NT2/D1 (cell line): ENCODE measurements around the gene TCAF1.

Experiments
- DNase-seq: peaks from one replicate; pipeline ENCODE4 v3.0.0-alpha.2; 2011; ENCODE audit warnings: low read depth, low spot score
- H3K27me3 ChIP-seq: 2 replicates; pipeline ENCODE4 v1.6.0; 2011; ENCODE audit warnings: mild to moderate bottlenecking; ENCODE audit not compliant: insufficient read length, insufficient read depth
- H3K36me3 ChIP-seq: 2 replicates; pipeline ENCODE4 v1.6.1; 2011; ENCODE audit warnings: mild to moderate bottlenecking, low read length, mixed read lengths; ENCODE audit not compliant: insufficient read depth, insufficient read length
- H3K4me1 ChIP-seq: 2 replicates; pipeline ENCODE4 v1.5.1; 2011; ENCODE audit not compliant: insufficient read depth, insufficient read length
- H3K4me3 ChIP-seq: 2 replicates; pipeline ENCODE4 v1.5.1; 2011; ENCODE audit warnings: low read depth; ENCODE audit not compliant: insufficient read length
- H3K9ac ChIP-seq: 2 replicates; pipeline ENCODE4 v1.6.0; 2011; ENCODE audit warnings: low read depth; ENCODE audit not compliant: insufficient read length
- H3K9me3 ChIP-seq: 2 replicates; pipeline ENCODE4 v1.5.1; 2011; ENCODE audit warnings: mild to moderate bottlenecking, low read length; ENCODE audit not compliant: insufficient read depth
- SUZ12 ChIP-seq: IDR thresholded peaks from 2 replicates; pipeline ENCODE4 v1.6.1; 2011; ENCODE audit not compliant: insufficient read length, insufficient read depth; ENCODE audit errors: extremely low read depth
- YY1 ChIP-seq: IDR thresholded peaks from 2 replicates; pipeline ENCODE4 v1.6.1; 2011; ENCODE audit not compliant: insufficient read length, insufficient read depth
- ZNF274 ChIP-seq: IDR thresholded peaks from 2 replicates; pipeline ENCODE4 v1.6.1; 2011; ENCODE audit warnings: mild to moderate bottlenecking, low read depth, low read length

The TCAF1 gene

DNA sequence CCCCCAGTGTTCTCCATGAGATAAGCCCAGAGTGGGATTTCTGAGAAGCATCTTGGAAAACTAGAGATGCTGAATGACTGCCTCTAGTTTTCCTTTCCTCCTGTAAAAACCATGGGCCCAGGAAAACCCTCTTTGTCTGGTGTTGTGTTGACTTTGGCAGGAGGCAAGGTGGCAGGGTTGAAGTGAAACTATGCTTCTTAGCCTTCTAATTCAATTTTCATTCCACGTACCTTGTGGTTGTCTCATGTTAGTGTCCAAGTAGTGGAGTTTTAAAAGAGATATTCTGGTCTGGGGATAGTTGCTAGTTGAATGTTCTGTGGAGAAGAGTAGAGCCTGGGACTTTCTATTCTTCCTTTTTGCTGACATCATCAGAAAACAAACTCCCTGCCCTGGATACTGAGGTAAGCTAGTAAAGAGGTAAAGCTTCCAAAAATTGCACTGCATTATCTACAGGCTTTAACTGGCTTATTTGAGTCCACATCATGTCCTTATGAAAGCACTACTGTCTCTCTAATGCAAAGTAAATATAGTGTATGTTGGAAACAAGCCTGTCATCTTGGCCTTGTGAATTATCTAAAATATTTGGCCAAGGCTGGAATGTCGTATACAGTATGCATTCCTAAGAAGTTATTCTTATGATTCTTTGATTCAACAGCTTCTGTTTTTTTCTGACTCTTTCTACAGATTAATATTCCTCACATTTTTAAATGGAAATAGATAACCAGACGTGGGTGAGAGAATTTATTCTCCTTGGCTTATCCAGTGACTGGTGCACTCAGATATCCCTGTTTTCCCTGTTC lies 32.8 kb upstream of the TCAF1 start, which contains the start of gene OR2F2:
Gene OR2F2, plus strand, starts transcription at position 708 of the 800 bp plus-strand sequence. Its CDS starts 0 bp downstream, at position 708.
- no peaks in the 10 kb centered on the region for H3K9me3 ChIP-seq
- H3K4me3 ChIP-seq, result no peak within 1 kb of the TSS
- no peaks in the 10 kb centered on the region for H3K4me1 ChIP-seq
- H3K9ac ChIP-seq, result no peak within 1 kb of the TSS
- no peak for DNase-seq
- no peaks in the 10 kb centered on the region for H3K27me3 ChIP-seq
- no peak for TF ChIP-seq YY1
- no peak for TF ChIP-seq ZNF274
- TF ChIP-seq SUZ12, result no peak
- H3K36me3 ChIP-seq, result no peaks in the 10 kb centered on the region

DNA sequence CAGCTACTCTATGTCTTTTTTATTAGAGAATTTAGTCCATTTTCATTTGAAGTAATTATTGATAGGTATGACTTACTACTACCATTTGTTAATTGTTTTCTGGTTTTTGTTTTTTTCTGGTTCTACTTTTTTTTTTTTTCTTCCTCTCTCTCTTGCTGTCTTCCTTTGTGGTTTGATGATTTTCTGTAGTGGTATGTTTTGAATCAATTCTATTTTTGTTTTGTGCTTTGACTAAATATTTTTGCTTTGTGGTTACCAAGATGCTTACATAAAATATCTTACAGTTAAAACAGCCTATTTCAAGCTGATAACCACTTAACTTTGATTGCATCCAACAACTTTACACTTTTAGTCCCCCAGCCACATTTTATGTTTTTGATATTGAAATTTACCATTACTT lies 29.8 kb upstream of the TCAF1 start:
- H3K4me3 ChIP-seq, result no peak overlapping the region
- TF ChIP-seq SUZ12 (no peak), YY1 (no peak), ZNF274 (no peak)
- H3K9ac ChIP-seq, result no peak overlapping the region
- no peak for DNase-seq
- H3K27me3 ChIP-seq, result no peaks in the 10 kb centered on the region
- no peaks in the 10 kb centered on the region for H3K4me1 ChIP-seq
- no peaks in the 10 kb centered on the region for H3K9me3 ChIP-seq
- H3K36me3 ChIP-seq, result no peaks in the 10 kb centered on the region

DNA sequence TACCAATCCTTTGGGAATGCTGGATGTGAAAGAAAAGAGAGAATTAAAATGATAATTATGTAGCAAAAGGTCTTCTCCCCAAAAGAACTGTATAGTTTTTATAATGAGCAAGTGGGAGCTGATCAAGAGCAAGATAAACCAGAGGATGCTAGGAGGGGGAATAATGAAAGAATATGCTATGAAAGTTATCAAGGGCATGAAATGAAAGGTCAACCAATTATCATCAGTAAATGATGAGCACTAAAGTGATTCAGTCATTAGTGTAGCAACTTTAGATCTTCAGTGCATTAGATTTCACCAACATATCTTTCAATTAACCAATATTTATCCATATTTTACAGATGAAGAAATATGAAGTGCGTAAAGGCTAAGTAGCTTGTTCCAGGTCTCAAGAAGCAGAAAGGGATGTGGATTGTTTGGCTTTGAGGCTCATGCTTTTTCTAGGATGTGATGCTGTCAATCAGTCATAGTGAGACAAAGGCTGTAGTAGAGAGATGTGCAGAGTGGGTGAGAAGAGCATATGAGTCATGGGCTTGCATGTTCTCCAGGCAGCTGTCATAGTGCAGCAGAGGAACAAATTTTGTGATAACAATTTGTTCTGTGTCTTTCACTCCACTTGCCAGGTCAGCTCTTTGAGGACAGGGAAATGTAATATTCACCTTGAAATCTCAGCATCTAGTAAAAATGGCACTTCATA lies 27.4 kb upstream of the TCAF1 start:
- no peak for TF ChIP-seq SUZ12
- no peak for TF ChIP-seq YY1
- no peak for TF ChIP-seq ZNF274
- Histone ChIP-seq H3K27me3 (no peaks in the 10 kb centered on the region), H3K9ac (no peak overlapping the region), H3K4me1 (no peaks in the 10 kb centered on the region), H3K9me3 (no peaks in the 10 kb centered on the region), H3K36me3 (no peaks in the 10 kb centered on the region), H3K4me3 (no peak overlapping the region)
- DNase-seq, result no peak

DNA sequence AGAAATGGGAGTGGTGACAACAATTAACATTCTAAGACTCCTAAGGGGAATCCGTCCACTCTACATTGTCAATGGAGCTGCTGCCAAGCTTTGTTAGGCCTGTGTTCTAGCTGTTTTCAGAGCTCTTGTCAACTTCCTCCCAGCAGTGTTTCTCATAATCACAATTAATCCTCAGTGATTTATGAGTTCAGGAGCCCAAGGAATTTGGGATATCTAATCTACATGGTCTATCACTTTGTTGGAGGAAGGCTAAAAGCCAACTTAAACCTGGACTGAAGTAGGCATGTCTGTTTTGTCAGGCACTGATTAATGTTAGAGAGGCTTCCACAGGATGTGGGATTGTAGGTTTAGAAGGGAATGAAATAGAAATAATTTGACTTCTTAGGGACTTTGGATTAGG lies 22.9 kb upstream of the TCAF1 start:
- H3K4me3 ChIP-seq, result no peak overlapping the region
- no peaks in the 10 kb centered on the region for H3K4me1 ChIP-seq
- H3K36me3 ChIP-seq, result no peaks in the 10 kb centered on the region
- H3K9ac ChIP-seq, result no peak overlapping the region
- no peaks in the 10 kb centered on the region for H3K9me3 ChIP-seq
- no peak for DNase-seq
- TF ChIP-seq YY1 (no peak), SUZ12 (no peak), ZNF274 (no peak)
- H3K27me3 ChIP-seq, result no peaks in the 10 kb centered on the region

DNA sequence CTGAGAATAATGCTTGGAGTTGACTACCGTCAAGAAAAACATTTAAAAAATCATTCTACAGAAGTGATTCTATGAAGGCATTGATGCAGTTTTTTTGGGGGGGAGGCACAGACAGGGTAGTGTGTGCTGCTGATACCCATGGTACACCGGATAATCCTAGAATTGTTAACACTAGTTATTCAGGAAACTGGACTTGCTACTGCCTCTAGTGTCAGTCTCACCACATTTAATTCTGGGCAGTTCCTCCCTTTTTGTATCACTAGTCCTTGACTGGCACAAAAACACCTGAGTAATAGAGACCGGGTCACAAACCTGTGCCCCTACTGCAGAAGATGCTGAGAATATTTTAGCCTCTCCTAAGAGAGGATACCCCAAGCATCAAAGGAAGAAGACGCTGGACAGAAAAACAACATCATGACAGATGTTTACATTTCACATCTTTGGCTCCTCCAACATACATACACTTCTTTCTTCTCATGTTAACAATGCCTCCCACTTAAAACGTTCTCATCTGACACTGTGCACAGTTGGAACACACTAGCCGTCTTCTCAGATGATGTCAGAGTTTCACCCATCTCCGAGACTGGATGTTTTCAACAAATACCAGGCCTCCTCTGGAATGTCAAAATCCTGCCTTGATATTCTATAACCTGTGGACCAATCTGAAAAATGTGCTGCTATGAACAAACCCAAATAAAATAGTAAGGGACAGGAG lies 13.1 kb upstream of the TCAF1 start:
- Histone ChIP-seq H3K4me3 (no peak overlapping the region), H3K9me3 (no peaks in the 10 kb centered on the region), H3K4me1 (no peaks in the 10 kb centered on the region), H3K9ac (no peak overlapping the region), H3K27me3 (no peaks in the 10 kb centered on the region), H3K36me3 (no peaks in the 10 kb centered on the region)
- no peak for TF ChIP-seq ZNF274
- TF ChIP-seq YY1, result no peak
- no peak for TF ChIP-seq SUZ12
- no peak for DNase-seq

DNA sequence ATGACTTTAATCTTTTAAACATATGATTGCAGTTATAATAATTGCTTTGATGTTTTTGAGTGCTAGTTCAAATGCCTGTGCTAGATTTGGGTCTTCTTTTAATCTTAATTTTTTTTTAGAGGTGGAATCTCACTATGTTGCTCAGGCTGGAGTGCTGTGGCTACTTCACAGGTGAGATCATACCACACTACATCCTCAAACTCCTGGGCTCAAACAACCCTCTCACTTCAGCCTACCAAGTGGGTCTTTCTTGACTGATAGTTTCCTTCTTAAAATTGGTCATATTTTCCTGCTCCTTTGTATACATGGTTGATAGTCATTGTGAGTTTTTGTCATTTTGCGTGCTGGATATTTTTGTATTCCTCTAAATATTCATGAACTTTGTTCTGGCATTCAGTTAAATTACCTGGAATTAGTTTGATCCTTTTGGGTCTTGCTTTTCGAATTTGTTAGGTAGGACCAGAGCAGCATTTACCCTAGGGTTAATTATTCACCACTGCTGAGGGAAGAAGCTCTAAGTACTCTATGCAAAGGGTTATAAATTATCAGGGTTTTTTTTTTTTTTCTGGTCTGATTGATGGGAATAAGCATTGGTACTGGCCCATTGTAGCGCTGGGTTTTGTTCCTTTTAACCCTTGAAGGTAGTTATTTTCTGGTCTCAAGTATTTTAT lies 12.1 kb upstream of the TCAF1 start:
- DNase-seq, result no peak
- H3K4me1 ChIP-seq, result no peaks in the 10 kb centered on the region
- TF ChIP-seq YY1 (no peak), SUZ12 (no peak), ZNF274 (no peak)

More for the DNA sequence above, 12.1 kb upstream of the TCAF1 start:
- H3K36me3 ChIP-seq, result no peaks in the 10 kb centered on the region
- no peak overlapping the region for H3K4me3 ChIP-seq
- H3K9me3 ChIP-seq, result no peaks in the 10 kb centered on the region
- H3K9ac ChIP-seq, result no peak overlapping the region
- H3K27me3 ChIP-seq, result no peaks in the 10 kb centered on the region
